Measurements from ENCODE around the gene RBM19. TPM values are rescaled to one million over a fixed set of nuclear protein-coding genes. Genes with fewer than 3 reads are reported as not detected.

The RBM19 gene
- total RNA-seq, 2 experiments from 2014 or later, result 41.7 to 42.6 TPM

GRCh38 chr12:113876160-113876559, 90.0 kb downstream of the RBM19 start:
- Mint-ChIP-seq H3K4me1 (no peaks in the 10 kb centered on the region), H3K9me3 (no peaks in the 10 kb centered on the region), H3K27me3 (no peaks in the 10 kb centered on the region), H3K4me3 (no peak overlapping the region), H3K27ac (no peak overlapping the region), H3K36me3 (peaks cover 2% of the 10 kb centered on the region)
- ATAC-seq (ENCODE audit: low read depth) (no peak), DNase-seq (no peak)
- POLR2A ChIA-PET, result no interaction called here

DNA sequence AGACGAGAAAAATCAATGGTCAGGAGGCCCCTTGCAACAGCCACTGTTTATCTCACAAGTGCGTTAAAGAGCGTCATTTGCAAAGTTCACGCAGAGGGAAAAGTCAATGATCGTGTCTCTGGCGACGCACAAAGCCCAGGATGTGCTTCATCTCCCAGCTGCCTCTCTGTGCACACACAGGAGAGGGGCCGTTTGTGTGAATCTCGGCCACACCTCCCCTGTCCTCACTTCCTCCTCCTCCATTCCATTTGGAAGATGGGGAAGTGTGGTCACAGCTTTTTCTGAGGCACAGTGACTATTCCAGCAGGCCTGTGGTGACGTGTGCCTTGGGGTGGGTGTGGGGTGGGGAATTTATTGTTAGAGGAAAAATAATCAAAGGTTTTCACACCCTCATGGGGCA, 90.4 kb downstream of the RBM19 start:
- ATAC-seq (ENCODE audit: low read depth) (no peak), DNase-seq (no peak)
- H3K9me3 Mint-ChIP-seq, result no peaks in the 10 kb centered on the region
- H3K27me3 Mint-ChIP-seq, result no peaks in the 10 kb centered on the region
- POLR2A ChIA-PET, result no interaction called here
- peaks cover 2% of the 10 kb centered on the region for H3K36me3 Mint-ChIP-seq
- H3K4me1 Mint-ChIP-seq, result no peaks in the 10 kb centered on the region
- no peak overlapping the region for H3K27ac Mint-ChIP-seq
- no peak overlapping the region for H3K4me3 Mint-ChIP-seq

GRCh38 chr12:113874999-113875561, 91.0 kb downstream of the RBM19 start:
- POLR2A ChIA-PET, result no interaction called here

DNA sequence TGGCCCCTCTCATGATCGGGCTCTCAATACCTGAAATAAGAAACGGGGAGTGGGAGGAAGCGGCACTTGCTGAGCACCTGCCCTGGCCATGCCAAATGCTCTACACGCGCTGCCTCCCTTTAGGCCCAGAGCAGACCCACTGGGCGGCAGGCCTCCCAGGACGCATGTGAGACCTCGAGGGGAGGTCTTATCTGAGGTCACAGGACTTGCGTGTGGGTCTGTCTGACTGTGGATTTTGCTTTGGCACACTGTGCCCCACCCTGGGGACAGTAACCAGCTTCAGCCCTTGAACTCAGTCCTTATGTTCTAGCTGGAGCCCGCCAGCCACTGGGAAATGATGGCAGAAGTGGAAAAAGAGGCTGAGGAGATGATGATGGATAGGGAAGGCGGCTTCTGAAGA, 91.8 kb downstream of the RBM19 start:
- POLR2A ChIA-PET, result no interaction called here
- no peaks in the 10 kb centered on the region for H3K4me1 Mint-ChIP-seq

More at GRCh38 chr12:113874999-113875561, 91.0 kb downstream of the RBM19 start:
- Mint-ChIP-seq H3K4me3 (no peak overlapping the region), H3K27me3 (no peaks in the 10 kb centered on the region), H3K4me1 (no peaks in the 10 kb centered on the region), H3K9me3 (no peaks in the 10 kb centered on the region), H3K27ac (no peak overlapping the region), H3K36me3 (peaks cover 2% of the 10 kb centered on the region)
- DNase-seq (no peak), ATAC-seq (ENCODE audit: low read depth) (no peak)

DNA sequence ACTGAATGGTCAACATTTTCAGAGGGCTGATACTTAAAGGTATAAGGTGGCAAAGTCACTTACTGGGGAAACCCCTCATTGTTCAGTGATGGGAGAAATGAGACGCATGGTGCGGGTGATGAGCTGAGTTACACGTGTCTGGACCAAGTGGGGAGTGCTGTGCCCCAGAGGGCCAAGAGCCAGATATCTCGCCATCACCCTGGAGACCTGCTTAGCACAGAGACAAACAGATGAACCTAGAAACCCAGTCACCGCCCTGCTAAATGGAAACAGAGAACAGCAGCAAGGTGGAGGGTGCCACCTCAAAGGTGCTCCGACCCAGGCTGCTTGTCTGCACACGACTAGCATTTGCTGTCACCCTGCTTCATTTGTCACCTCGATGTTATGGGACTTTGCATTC, 92.4 kb downstream of the RBM19 start:
- ATAC-seq (ENCODE audit: low read depth) (no peak), DNase-seq (no peak)
- Mint-ChIP-seq H3K27ac (no peak overlapping the region), H3K9me3 (no peaks in the 10 kb centered on the region), H3K4me1 (no peaks in the 10 kb centered on the region), H3K36me3 (peaks cover 2% of the 10 kb centered on the region), H3K4me3 (no peak overlapping the region), H3K27me3 (no peaks in the 10 kb centered on the region)
- POLR2A ChIA-PET, result no interaction called here

More for the DNA sequence above, 91.8 kb downstream of the RBM19 start:
- no peaks in the 10 kb centered on the region for H3K27me3 Mint-ChIP-seq
- H3K9me3 Mint-ChIP-seq, result no peaks in the 10 kb centered on the region
- H3K36me3 Mint-ChIP-seq, result peaks cover 2% of the 10 kb centered on the region
- no peak for ATAC-seq (ENCODE audit: low read depth)
- no peak overlapping the region for H3K4me3 Mint-ChIP-seq
- DNase-seq, result no peak
- H3K27ac Mint-ChIP-seq, result no peak overlapping the region

DNA sequence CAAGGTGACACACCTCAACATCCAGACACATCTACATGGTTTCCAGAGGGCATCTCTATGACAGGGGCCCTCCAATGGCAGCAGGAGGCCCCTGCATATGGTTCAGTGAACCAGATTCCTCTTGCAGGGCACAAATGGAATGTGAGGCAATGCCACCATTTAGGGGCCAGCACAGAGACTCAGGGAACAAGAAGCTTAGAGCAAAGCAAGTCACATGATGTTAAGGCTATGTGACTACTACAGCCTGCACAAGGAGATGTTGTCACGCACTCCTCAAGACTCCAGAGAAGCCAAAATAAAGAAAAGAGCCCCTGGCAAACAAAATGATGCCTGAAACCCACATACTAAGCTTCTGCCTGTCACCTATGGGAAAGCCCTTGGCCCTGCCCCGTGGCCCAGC, 95.2 kb downstream of the RBM19 start:
- ATAC-seq (ENCODE audit: low read depth) (no peak), DNase-seq (no peak)
- no peaks in the 10 kb centered on the region for H3K36me3 Mint-ChIP-seq
- H3K27me3 Mint-ChIP-seq, result no peaks in the 10 kb centered on the region
- H3K9me3 Mint-ChIP-seq, result no peaks in the 10 kb centered on the region
- no peak overlapping the region for H3K27ac Mint-ChIP-seq
- no peaks in the 10 kb centered on the region for H3K4me1 Mint-ChIP-seq
- POLR2A ChIA-PET, result no interaction called here
- H3K4me3 Mint-ChIP-seq, result no peak overlapping the region

DNA sequence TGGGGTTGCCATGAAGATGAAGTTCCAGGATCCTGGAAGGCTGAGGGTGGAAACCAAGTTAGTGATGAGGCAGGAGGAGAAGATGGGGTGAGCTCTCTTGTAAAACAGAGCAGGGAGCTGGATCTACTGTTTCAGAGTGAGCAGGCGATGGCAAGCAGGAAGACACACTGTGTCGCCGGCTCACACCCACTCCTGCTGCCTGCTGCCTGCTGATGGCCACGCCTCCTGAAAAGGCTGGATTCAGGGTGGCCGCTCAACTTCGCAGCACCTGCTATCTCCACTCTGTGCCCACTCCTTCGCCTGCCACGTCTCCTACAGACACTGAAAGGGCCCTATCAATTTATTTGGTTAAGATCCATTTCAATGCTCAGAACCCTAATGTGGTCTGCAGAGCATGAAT, 96.1 kb downstream of the RBM19 start:
- ATAC-seq (ENCODE audit: low read depth) (no peak), DNase-seq (no peak)
- Mint-ChIP-seq H3K4me3 (no peak overlapping the region), H3K27me3 (no peaks in the 10 kb centered on the region), H3K9me3 (no peaks in the 10 kb centered on the region), H3K4me1 (no peaks in the 10 kb centered on the region), H3K36me3 (peaks cover 2% of the 10 kb centered on the region), H3K27ac (no peak overlapping the region)
- POLR2A ChIA-PET, result no interaction called here

DNA sequence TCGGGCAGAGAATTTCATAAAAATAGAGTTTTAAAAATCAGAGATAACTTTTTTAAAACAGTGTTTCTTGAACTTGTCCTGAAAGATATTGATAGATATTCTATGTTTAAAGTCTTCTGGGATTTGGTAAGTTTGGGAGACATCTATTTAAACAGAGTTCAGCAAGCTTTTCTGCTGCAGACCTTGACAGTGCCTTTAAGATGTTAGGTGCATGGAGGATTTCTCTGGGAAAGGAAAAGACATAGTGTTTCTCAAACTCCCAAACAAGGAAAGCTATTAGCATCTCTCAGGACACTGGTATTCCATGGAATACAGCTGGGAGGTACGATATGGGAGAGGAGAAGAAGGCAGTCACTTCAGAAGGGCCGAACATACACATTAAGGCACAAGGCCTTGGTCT, 97.8 kb downstream of the RBM19 start:
- ATAC-seq (ENCODE audit: low read depth), result no peak
- no peaks in the 10 kb centered on the region for H3K9me3 Mint-ChIP-seq
- POLR2A ChIA-PET, result no interaction called here

DNA sequence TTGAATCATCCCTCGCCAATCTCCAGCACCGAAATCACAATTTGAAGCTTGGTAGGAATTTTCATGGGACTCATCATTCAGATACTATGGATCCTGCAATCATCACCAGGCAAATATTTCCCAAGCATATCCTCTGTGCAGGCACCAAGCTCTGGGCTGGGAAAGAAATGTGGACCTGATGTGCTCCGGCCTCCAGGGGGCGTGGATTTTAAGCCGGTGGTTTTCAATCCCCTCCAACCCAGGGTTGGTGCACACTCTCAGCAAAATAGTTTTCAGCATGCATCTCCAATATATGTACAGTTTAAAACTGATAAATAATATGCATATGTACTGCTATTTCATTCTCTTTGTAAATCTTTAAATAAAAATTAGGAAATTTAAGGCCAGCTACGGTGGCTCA, 98.9 kb downstream of the RBM19 start:
- Mint-ChIP-seq H3K36me3 (peaks cover 3% of the 10 kb centered on the region), H3K9me3 (no peaks in the 10 kb centered on the region), H3K4me3 (no peak overlapping the region), H3K27me3 (no peaks in the 10 kb centered on the region), H3K4me1 (peaks cover 13% of the 10 kb centered on the region), H3K27ac (no peak overlapping the region)
- POLR2A ChIA-PET, result no interaction called here
- DNase-seq, result no peak
- ATAC-seq (ENCODE audit: low read depth), result no peak

More for the DNA sequence above, 97.8 kb downstream of the RBM19 start:
- Mint-ChIP-seq H3K4me1 (peaks cover 3% of the 10 kb centered on the region), H3K4me3 (no peak overlapping the region), H3K27me3 (no peaks in the 10 kb centered on the region), H3K27ac (no peak overlapping the region), H3K36me3 (peaks cover 3% of the 10 kb centered on the region)
- no peak for DNase-seq

DNA sequence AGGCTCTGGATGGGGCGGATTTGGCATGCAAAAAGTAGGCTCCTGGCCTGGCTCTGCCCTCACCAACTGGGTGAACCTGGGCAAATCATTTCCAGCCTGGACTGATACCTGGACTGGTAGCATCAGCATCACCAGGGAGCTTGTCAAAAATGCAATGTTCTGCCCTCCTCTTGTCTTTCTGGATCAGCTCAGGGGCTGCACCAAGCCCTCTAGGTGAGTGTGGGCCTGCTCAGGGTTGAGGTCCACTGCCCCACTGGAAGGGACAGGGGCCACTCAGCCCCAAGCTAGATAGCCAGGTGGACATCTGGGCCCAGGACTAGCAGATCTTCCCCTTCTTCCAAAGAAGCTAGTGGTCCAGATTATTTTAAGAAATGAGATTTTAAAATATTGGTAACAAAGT, 99.6 kb downstream of the RBM19 start:
- POLR2A ChIA-PET, result no interaction called here
- ATAC-seq (ENCODE audit: low read depth) (no peak), DNase-seq (no peak)
- no peak overlapping the region for H3K4me3 Mint-ChIP-seq
- H3K36me3 Mint-ChIP-seq, result peaks cover 3% of the 10 kb centered on the region
- H3K27me3 Mint-ChIP-seq, result no peaks in the 10 kb centered on the region
- H3K9me3 Mint-ChIP-seq, result no peaks in the 10 kb centered on the region
- no peak overlapping the region for H3K27ac Mint-ChIP-seq
- H3K4me1 Mint-ChIP-seq, result peaks cover 16% of the 10 kb centered on the region

GRCh38 chr12:113863455-113863845, 102.7 kb downstream of the RBM19 start:
- Mint-ChIP-seq H3K9me3 (no peaks in the 10 kb centered on the region), H3K4me1 (peaks cover 16% of the 10 kb centered on the region), H3K27me3 (no peaks in the 10 kb centered on the region), H3K4me3 (peak overlapping the region; percentile 28), H3K36me3 (peaks cover 3% of the 10 kb centered on the region), H3K27ac (no peak overlapping the region)
- POLR2A ChIA-PET, result no interaction called here
- DNase-seq (no peak), ATAC-seq (ENCODE audit: low read depth) (no peak)

DNA sequence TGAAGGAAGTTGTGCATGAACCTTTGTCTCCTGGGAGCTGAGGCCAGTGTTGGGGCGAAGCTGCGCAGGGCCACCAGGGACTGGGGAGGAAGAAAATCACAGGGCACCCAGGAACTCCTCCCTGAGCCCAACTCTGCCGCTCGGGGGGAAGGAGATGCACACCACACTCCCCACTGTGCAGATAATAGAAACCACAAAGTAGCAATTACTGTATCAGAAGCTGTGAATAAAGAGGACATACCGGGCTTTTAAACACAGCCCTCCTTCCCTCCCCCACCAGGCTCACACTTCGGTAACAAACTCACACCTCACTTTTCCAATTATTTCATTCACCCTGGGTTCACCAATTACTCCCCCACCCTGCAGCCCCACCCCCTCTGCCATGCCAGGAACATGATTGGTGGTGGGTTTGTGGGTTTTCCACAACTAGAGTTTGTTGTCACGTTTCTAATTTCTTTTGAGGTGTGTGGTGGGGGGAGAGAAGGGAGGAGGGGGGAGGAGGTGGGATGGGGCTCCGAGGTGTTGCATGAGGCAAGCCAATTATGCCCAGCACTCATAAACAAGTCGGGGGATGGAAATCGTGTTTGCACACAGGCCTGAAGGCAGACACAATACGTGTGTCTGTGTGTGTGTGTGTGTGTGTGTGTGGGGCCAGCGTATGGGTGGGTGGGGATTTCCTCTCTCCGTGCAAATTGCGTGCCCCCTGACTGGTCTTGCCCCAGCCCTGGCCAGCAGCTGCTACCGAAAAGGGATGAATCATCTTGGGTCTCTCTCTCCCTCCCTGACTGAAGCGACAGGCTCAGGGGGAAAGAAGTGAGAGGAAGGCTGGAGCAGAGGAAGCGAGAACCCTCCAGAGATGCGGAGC, 103.3 kb downstream of the RBM19 start:
- Mint-ChIP-seq H3K4me3 (peak overlapping the region; percentile 28), H3K9me3 (no peaks in the 10 kb centered on the region), H3K36me3 (peaks cover 3% of the 10 kb centered on the region), H3K4me1 (peaks cover 16% of the 10 kb centered on the region), H3K27me3 (no peaks in the 10 kb centered on the region), H3K27ac (peak overlapping the region; percentile 33)
- POLR2A ChIA-PET, result no interaction called here
- no peak for DNase-seq
- ATAC-seq (ENCODE audit: low read depth), result peak; percentile 69

- H3K27ac Mint-ChIP-seq, result peak overlapping the region; percentile 23
- no peaks in the 10 kb centered on the region for H3K9me3 Mint-ChIP-seq
- no peak overlapping the region for H3K4me3 Mint-ChIP-seq
- H3K4me1 Mint-ChIP-seq, result peaks cover 16% of the 10 kb centered on the region
- POLR2A ChIA-PET, result no interaction called here
- no peaks in the 10 kb centered on the region for H3K27me3 Mint-ChIP-seq
- peaks cover 3% of the 10 kb centered on the region for H3K36me3 Mint-ChIP-seq
- ATAC-seq (ENCODE audit: low read depth) (no peak), DNase-seq (no peak)
These were observed 104.3 kb downstream of the RBM19 start for GRCh38 chr12:113861708-113862312.

- Mint-ChIP-seq H3K36me3 (peaks cover 3% of the 10 kb centered on the region), H3K27me3 (no peaks in the 10 kb centered on the region), H3K4me1 (peaks cover 16% of the 10 kb centered on the region), H3K9me3 (no peaks in the 10 kb centered on the region), H3K27ac (no peak overlapping the region), H3K4me3 (no peak overlapping the region)
- ATAC-seq (ENCODE audit: low read depth) (no peak), DNase-seq (no peak)
- POLR2A ChIA-PET, result no interaction called here
These were observed 105.2 kb downstream of the RBM19 start for GRCh38 chr12:113860950-113861349.
